HL-60/S4 treated with phorbol 12-myristate 13-acetate at 8.2 ng/mL for 4 days and 3 days (cell line): ENCODE measurements around the gene OGFOD2.
"Not testable (repeated sequence)": the region's sequence is repeated elsewhere in the genome, so short reads cannot be mapped to it uniquely, and the experiment has no call there.

Experiments used
- in situ Hi-C: fragments of 300-500 bp; cut with MboI; formaldehyde crosslinking; loops from 2 replicates; pipeline ENCODE4 v1.15.0; 2022; ENCODE audit warnings: low sequenced_read_pairs

Gene OGFOD2

GRCh38 chr12:122999986-123000420 is 25.0 kb downstream of the OGFOD2 start:
- in situ Hi-C loops, result no loop called here

- in situ Hi-C loops, result no loop called here
These were observed 25.5 kb downstream of the OGFOD2 start for GRCh38 chr12:123000578-123000977.

DNA sequence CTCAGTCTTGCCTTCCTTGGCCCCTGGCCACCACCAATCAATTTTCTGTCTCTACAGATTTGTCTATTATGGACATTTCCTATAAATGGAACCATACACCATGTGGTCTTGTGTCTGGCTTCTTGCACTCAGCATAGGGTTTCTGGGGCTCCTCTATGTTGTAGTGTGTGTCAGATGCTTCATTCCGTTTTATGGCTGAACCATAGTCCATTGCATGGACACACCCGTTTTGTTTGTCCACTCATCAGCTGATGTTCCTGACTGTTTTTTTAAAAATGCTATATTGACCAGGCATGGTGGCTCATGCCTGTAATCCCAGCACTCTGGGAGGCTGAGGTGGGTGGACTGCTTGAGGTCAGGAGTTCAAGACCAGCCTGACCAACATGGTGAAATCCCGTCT is 26.4 kb downstream of the OGFOD2 start:
- in situ Hi-C loops, result no loop called here

GRCh38 chr12:123003257-123003656 is 28.2 kb downstream of the OGFOD2 start:
- in situ Hi-C loops, result no loop called here

GRCh38 chr12:123004287-123004686 is 29.2 kb downstream of the OGFOD2 start:
- in situ Hi-C loops, result no loop called here

DNA sequence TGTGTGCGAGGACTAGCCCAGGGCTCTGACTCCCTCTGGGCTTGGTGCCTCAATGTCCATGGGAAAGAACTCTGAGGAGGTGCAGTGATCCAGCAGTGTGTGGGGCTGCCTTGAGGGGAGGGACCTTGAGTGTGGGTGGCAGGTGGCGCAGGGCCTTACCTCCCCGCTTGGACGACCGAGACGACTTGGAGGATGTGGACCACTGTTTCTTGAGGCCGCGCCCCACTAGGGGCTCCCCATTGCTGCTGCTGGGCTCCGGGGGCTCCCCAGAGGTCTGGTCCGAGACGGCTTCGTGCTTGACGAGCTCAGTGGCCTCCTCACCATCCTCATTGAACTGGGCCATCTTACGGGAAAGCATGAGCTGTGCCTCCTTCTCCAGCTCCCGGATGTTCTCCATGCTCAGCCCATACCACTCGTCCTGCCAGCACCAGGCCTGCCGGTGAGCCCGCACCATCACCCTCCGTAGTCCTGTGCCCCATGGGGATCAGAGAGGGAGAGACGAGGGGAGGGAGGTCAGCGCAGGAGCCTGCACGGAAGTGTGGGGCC is 30.1 kb downstream of the OGFOD2 start:
- in situ Hi-C loops, result no loop called here

GRCh38 chr12:123006977-123007376 is 31.9 kb downstream of the OGFOD2 start:
- in situ Hi-C loops, result no loop called here

GRCh38 chr12:123010110-123010509 is 35.1 kb downstream of the OGFOD2 start:
- in situ Hi-C loops, result no loop called here

GRCh38 chr12:123010681-123011080 is 35.6 kb downstream of the OGFOD2 start:
- in situ Hi-C loops, result no loop called here

GRCh38 chr12:123011701-123012100 is 36.7 kb downstream of the OGFOD2 start:
- in situ Hi-C loops, result no loop called here

DNA sequence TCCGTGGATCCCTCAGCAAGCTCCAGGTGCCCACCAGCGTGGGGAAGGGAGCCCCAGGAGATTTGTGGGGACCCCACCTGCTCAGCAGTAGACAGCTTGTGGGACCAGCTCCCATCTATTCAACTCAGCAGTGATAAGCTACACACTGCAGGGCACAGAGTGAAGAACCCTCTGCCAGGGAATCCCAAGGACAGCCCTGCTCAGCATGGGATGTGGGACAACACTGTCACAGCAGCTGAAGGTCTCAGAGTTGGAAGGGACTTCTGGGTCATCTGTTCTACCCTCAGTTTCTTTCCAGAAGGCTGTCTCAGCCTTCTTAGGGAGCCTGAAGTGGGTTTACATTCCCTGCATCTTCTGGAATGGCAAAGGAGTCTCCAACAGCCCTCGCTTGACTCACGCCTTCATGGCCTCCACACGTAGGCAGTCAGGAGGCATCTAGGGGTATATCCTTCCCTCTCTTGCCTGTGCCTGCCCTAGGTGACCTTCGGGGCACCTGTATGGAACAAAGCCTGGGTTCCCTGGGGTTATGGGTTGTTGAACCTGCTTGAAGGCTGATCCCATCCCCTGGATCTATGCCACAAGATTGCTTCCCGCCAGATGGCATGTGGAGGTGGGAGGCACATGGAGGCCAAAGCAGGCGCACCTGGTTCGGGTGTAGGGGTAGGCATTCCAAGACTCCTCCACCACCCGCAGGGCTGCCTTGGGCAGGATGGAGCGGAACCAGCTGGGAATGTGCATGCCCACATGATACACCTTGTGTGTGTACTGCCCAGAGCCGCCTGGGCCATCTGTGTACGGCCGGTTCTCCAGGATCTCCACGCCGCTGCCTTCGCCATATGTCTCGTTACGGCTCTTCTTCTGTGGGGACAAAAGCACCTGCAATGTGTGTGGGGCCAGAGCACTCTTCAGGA is 38.4 kb downstream of the OGFOD2 start:
- in situ Hi-C loops, result no loop called here

DNA sequence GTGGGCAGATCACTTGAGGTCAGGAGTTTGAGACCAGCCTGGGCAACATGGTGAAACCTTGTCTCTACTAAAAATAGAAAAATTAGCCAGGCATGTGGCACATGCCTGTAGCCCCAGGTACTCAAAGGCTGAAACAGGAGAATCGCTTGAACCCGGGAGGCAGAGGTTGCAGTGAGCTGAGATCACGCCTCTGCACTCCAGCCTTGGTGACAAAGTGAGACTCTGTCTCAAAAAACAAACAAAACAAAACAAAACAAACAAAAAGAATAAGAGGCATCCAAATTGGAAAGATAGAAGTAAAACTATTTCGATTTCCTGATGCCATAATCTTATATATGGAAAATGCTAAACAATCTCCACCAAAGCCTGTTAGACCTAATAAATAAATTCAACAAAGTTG is 39.4 kb downstream of the OGFOD2 start:
- in situ Hi-C loops, result not testable (repeated sequence)

- in situ Hi-C loops, result no loop called here
These were observed 42.7 kb downstream of the OGFOD2 start for GRCh38 chr12:123017753-123018152.

GRCh38 chr12:123019841-123020138 is 44.7 kb downstream of the OGFOD2 start:
- in situ Hi-C loops, result no loop called here

- in situ Hi-C loops, result no loop called here
These were observed 46.9 kb downstream of the OGFOD2 start for GRCh38 chr12:123021688-123022604.

DNA sequence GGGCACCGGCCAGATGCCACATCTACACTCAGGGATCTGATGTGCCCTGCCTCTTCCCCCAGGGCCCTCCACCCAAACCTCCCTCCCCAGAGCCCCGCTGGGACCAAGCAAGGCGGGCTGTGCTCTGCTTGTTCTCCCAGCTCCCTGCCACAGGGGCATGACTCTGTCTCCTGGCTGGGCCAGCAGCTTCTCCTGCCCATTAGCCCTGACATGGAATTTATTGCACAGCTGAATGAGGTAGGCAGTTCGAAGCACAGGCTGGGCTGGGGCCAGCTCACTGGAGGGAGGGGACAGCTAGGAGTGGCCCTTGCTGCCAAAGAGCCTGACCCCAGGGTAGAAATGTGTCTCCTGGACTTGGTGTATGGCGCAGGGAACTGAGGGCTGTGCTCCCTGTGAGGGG is 47.8 kb downstream of the OGFOD2 start:
- in situ Hi-C loops, result no loop called here

- in situ Hi-C loops, result no loop called here
These were observed 49.9 kb downstream of the OGFOD2 start for GRCh38 chr12:123024819-123025391.

DNA sequence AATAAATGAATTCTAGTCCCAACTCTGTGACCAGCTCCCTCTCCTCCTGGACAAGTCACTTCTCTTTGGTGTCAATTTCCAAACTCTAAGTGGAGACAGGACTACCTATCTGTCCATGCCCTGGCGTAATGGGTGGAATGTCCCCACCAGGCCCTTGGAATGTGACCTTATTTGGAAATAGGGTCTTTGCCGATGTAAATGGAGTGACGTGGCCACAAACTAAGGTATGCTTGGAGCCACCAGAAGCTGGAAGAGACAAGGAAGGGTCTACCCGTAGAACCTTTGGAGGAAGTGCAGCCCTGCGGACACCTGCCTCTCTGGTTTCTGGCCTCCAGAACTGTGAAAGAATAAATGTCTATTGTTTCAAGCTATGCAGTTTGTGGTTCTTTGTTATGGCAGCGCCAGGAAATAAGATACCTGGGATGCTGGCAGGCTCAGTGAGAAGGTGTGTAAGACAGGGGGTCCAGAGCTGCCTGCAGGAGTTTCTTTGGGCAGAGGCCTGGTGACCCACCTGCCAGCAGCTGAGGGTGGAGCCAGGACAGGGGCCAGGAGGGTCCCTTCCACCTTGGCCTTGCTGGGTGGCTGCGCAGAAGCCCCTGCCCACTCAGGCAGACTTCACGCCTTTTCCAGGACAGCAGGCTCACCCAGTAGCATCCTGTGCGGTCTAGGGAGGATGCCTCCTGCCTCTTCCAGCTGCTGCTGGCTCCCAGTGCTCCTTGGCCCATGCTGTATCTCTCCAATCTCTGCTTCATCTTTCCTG is 51.2 kb downstream of the OGFOD2 start:
- in situ Hi-C loops, result no loop called here

DNA sequence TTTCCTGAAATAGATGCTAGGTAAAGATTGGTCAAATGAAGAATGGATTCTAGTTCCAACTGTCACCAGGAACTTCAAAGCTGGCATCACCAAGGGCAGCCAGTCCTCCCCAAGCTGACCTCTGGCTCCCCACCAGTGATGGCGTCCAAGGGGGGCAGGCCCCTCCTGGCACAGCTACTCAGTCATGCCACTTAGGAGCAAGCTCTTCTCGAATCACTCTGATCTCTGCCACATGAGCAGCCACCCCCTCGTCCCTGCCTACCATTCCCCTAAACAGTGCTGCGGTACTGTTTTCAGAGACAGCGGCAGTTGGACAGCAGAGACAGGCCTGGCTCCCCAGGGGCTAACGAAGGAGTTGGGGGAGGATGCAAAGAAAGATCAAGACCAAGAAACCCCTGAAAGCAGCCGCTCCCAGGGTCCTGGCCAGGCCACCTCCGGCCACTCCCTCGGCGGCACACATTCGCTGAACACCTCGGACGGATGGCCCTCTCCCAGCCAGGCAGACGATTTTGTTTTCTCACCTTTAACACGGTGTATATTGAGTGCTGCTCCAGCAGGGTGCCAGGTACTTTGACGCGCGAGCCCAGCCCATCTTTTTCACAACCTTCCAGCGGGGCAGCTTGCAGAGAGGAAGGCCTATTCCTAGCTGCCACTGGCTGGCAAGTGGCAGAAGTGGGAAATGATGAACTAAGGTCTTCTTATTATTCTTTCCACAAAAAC is 52.8 kb downstream of the OGFOD2 start:
- in situ Hi-C loops, result no loop called here

GRCh38 chr12:123028475-123028874 is 53.4 kb downstream of the OGFOD2 start:
- in situ Hi-C loops, result no loop called here
